ENCODE data around the gene CBLN1.
"Not testable (repeated sequence)": the region's sequence is repeated elsewhere in the genome, so short reads cannot be mapped to it uniquely, and the experiment has no call there.

CBLN1 gene

GRCh38 chr16:49277386-49277742 lies 4.3 kb downstream of the CBLN1 start:
- DNase-seq, result no peak

- DNase-seq, result no peak
These were observed 4.8 kb downstream of the CBLN1 start for GRCh38 chr16:49276646-49277385.

- DNase-seq, result no peak
These were observed 5.8 kb downstream of the CBLN1 start for GRCh38 chr16:49275870-49276269.

GRCh38 chr16:49275050-49275730 lies 6.4 kb downstream of the CBLN1 start:
- no peak for DNase-seq

GRCh38 chr16:49274591-49274990 lies 7.0 kb downstream of the CBLN1 start:
- DNase-seq, result no peak

- no peak for DNase-seq
These were observed 7.9 kb downstream of the CBLN1 start for GRCh38 chr16:49273771-49274170.

GRCh38 chr16:49271363-49271762 lies 10.3 kb downstream of the CBLN1 start:
- DNase-seq, result no peak

- DNase-seq, result no peak
These were observed 12.4 kb downstream of the CBLN1 start for GRCh38 chr16:49269201-49269600.

- no peak for DNase-seq
These were observed 13.0 kb downstream of the CBLN1 start for GRCh38 chr16:49268667-49269066.

GRCh38 chr16:49262501-49262900 lies 19.1 kb downstream of the CBLN1 start:
- no peak for DNase-seq

- no peak for DNase-seq
These were observed 19.7 kb downstream of the CBLN1 start for GRCh38 chr16:49261930-49262329.

- no peak for DNase-seq
These were observed 20.6 kb downstream of the CBLN1 start for GRCh38 chr16:49260956-49261530.

GRCh38 chr16:49260253-49260652 lies 21.4 kb downstream of the CBLN1 start:
- no peak for DNase-seq

- no peak for DNase-seq
These were observed 22.3 kb downstream of the CBLN1 start for GRCh38 chr16:49259330-49259729.

- DNase-seq, result no peak
These were observed 30.9 kb downstream of the CBLN1 start for GRCh38 chr16:49250689-49251088.

GRCh38 chr16:49248227-49248626 lies 33.4 kb downstream of the CBLN1 start:
- no peak for DNase-seq

GRCh38 chr16:49236216-49236615 lies 45.4 kb downstream of the CBLN1 start:
- no peak for DNase-seq

- not testable (repeated sequence) for DNase-seq
These were observed 53.3 kb downstream of the CBLN1 start for GRCh38 chr16:49228335-49228734.
